ENCODE results near the gene FOXN3.

The FOXN3 gene

GRCh38 chr14:89289477-89289876, 127.6 kb downstream of the FOXN3 start:
- no peak for DNase-seq
- TF ChIP-seq GATA1 (IDR thresholded peaks at IDR 0.05; ENCODE audit: low read depth, low read length) (no peak), POLR2A (IDR thresholded peaks at IDR 0.05; ENCODE audit: low read length) (no peak)

- DNase-seq: no peak
- TF ChIP-seq GATA1 (IDR thresholded peaks at IDR 0.05; ENCODE audit: low read depth, low read length) (no peak), POLR2A (IDR thresholded peaks at IDR 0.05; ENCODE audit: low read length) (no peak)
These were observed 128.9 kb downstream of the FOXN3 start for GRCh38 chr14:89288114-89288513.

GRCh38 chr14:89284333-89285058, 132.5 kb downstream of the FOXN3 start:
- DNase-seq: no peak
- TF ChIP-seq POLR2A (IDR thresholded peaks at IDR 0.05; ENCODE audit: low read length) (no peak), GATA1 (IDR thresholded peaks at IDR 0.05; ENCODE audit: low read depth, low read length) (no peak)

- no peak for DNase-seq
- TF ChIP-seq GATA1 (IDR thresholded peaks at IDR 0.05; ENCODE audit: low read depth, low read length): no peak
- TF ChIP-seq POLR2A (IDR thresholded peaks at IDR 0.05; ENCODE audit: low read length): no peak
These were observed 133.5 kb downstream of the FOXN3 start for GRCh38 chr14:89283327-89284060.

GRCh38 chr14:89282191-89282590, 134.8 kb downstream of the FOXN3 start:
- TF ChIP-seq POLR2A (IDR thresholded peaks at IDR 0.05; ENCODE audit: low read length) (no peak), GATA1 (IDR thresholded peaks at IDR 0.05; ENCODE audit: low read depth, low read length) (no peak)
- DNase-seq: no peak

GRCh38 chr14:89280600-89280999, 136.4 kb downstream of the FOXN3 start:
- TF ChIP-seq POLR2A (IDR thresholded peaks at IDR 0.05; ENCODE audit: low read length) (no peak), GATA1 (IDR thresholded peaks at IDR 0.05; ENCODE audit: low read depth, low read length) (no peak)
- no peak for DNase-seq

- TF ChIP-seq POLR2A (IDR thresholded peaks at IDR 0.05; ENCODE audit: low read length) (no peak), GATA1 (IDR thresholded peaks at IDR 0.05; ENCODE audit: low read depth, low read length) (no peak)
- DNase-seq: no peak
These were observed 137.3 kb downstream of the FOXN3 start for GRCh38 chr14:89279649-89280232.

GRCh38 chr14:89277203-89277602, 139.8 kb downstream of the FOXN3 start:
- no peak for DNase-seq
- TF ChIP-seq GATA1 (IDR thresholded peaks at IDR 0.05; ENCODE audit: low read depth, low read length) (no peak), POLR2A (IDR thresholded peaks at IDR 0.05; ENCODE audit: low read length) (no peak)

GRCh38 chr14:89276424-89276975, 140.5 kb downstream of the FOXN3 start:
- TF ChIP-seq GATA1 (IDR thresholded peaks at IDR 0.05; ENCODE audit: low read depth, low read length) (no peak), POLR2A (IDR thresholded peaks at IDR 0.05; ENCODE audit: low read length) (no peak)
- DNase-seq: no peak

- TF ChIP-seq POLR2A (IDR thresholded peaks at IDR 0.05; ENCODE audit: low read length) (no peak), GATA1 (IDR thresholded peaks at IDR 0.05; ENCODE audit: low read depth, low read length) (no peak)
- no peak for DNase-seq
These were observed 146.4 kb downstream of the FOXN3 start for GRCh38 chr14:89270439-89271227.

GRCh38 chr14:89269404-89269803, 147.6 kb downstream of the FOXN3 start:
- TF ChIP-seq POLR2A (IDR thresholded peaks at IDR 0.05; ENCODE audit: low read length) (no peak), GATA1 (IDR thresholded peaks at IDR 0.05; ENCODE audit: low read depth, low read length) (no peak)
- no peak for DNase-seq

GRCh38 chr14:89268514-89268913, 148.5 kb downstream of the FOXN3 start:
- TF ChIP-seq GATA1 (IDR thresholded peaks at IDR 0.05; ENCODE audit: low read depth, low read length) (no peak), POLR2A (IDR thresholded peaks at IDR 0.05; ENCODE audit: low read length) (no peak)
- no peak for DNase-seq

- no peak for DNase-seq
- TF ChIP-seq GATA1 (IDR thresholded peaks at IDR 0.05; ENCODE audit: low read depth, low read length) (no peak), POLR2A (IDR thresholded peaks at IDR 0.05; ENCODE audit: low read length) (no peak)
These were observed 149.4 kb downstream of the FOXN3 start for GRCh38 chr14:89267656-89268055.

Measured in erythroblast (primary cell).